K562 (cell line): Measurements from ENCODE around the gene MILR1. TPM values are rescaled to one million over a fixed set of nuclear protein-coding genes. Genes with fewer than 3 reads are reported as not detected.

ENCODE experiments used
- ATAC-seq: fragments of 200-7000 bp; cut with Tn5 transposase; 3 replicates; pipeline ENCODE4 v1.9.1; 2020; ENCODE audit warnings: moderate library complexity
- BruUV-seq: library from RNA; stranded (reverse); fragments of 400-500 nt; replicated peaks from 2 replicates; lab custom pipeline; 2021; lab: Mats Ljungman, UMichigan
- CTCF ChIA-PET: fragments of 300-600 bp; formaldehyde crosslinking; extraction: SDS; loops from one replicate; lab custom pipeline; 2021; ENCODE audit warnings: low intra/inter-chr PET ratio; lab: Yijun Ruan, JAX
- POLR2A ChIA-PET: fragments of 300-600, 350-650 bp; sonication (Branson Sonifier 250); formaldehyde crosslinking; extraction: SDS; loops from one replicate; lab custom pipeline; 2021; ENCODE audit warnings: antibody characterized with exemption, inconsistent platforms; lab: Yijun Ruan, JAX
- DNase-seq, 4 experiments: peaks; one replicate each; pipeline versions ENCODE4 v3.0.0 to v3.0.0-alpha.2; 2011 to 2018; ENCODE audit warnings: low spot score in 3 of 4, mixed read lengths in 3 of 4; ENCODE audit errors: extremely low read depth in 1 of 4
- FAIRE-seq: peaks from 2 replicates; lab custom pipeline; 2011; peaks lifted over from hg19 to GRCh38; lab: Jason Lieb, UNC
- H2AFZ ChIP-seq: 2 replicates; pipeline ENCODE4 v1.6.0; 2011; ENCODE audit warnings: low read depth, low read length, control low read depth, inconsistent platforms
- H3K27ac ChIP-seq: fragments of 200-600 bp; 3 replicates; pipeline ENCODE4 v1.8.0; 2011; ENCODE audit warnings: low read depth, mild to moderate bottlenecking, control low read depth, inconsistent platforms, low read length, moderate library complexity, mixed read lengths; ENCODE audit errors: extremely low read depth
- H3K27me3 ChIP-seq, 2 experiments: fragments of 300-600 bp in 1 of 2; 2 replicates in 1 of 2; 3 replicates in 1 of 2; pipeline versions ENCODE4 v1.6.0 to v1.8.0; 2011; ENCODE audit warnings: inconsistent platforms in 2 of 2, low read length in 2 of 2, mild to moderate bottlenecking in 1 of 2, mixed read lengths in 1 of 2, moderate library complexity in 1 of 2; ENCODE audit not compliant: control insufficient read depth in 2 of 2, insufficient read depth in 2 of 2
- H3K36me3 ChIP-seq: fragments of 300-600 bp; 3 replicates; pipeline ENCODE4 v1.8.0; 2011; ENCODE audit warnings: mild to moderate bottlenecking, low read length, inconsistent platforms; ENCODE audit not compliant: control insufficient read depth, insufficient read depth
- H3K4me1 ChIP-seq, 2 experiments: fragments of 200-600 bp in 1 of 2; replicated peaks in 1 of 2; 2 replicates in 1 of 2; 3 replicates in 1 of 2; pipeline versions ENCODE4 v1.5.1 to v1.8.0; 2011; ENCODE audit warnings: inconsistent platforms in 2 of 2, low read length in 2 of 2, mild to moderate bottlenecking in 1 of 2, mixed read lengths in 1 of 2, moderate library complexity in 1 of 2; ENCODE audit not compliant: control insufficient read depth in 2 of 2, insufficient read depth in 2 of 2
- H3K4me2 ChIP-seq: 2 replicates; pipeline ENCODE4 v1.6.1; 2011; ENCODE audit warnings: low read length, control low read depth, inconsistent platforms, mixed read lengths; ENCODE audit not compliant: insufficient read depth
- H3K4me3 ChIP-seq: fragments of 200-600 bp; sonication (generic), shearing (Covaris generic); 2 replicates; pipeline ENCODE4 v1.5.1; 2016; ENCODE audit warnings: control low read depth, inconsistent platforms
- H3K79me2 ChIP-seq: fragments of 200-600 bp; 3 replicates; pipeline ENCODE4 v1.8.0; 2011; ENCODE audit warnings: low read length, inconsistent platforms; ENCODE audit not compliant: control insufficient read depth, insufficient read depth
- H3K9ac ChIP-seq, 2 experiments: 2 replicates each; pipeline versions ENCODE4 v1.6.0 to v1.6.1; 2011; ENCODE audit warnings: low read depth in 2 of 2, low read length in 2 of 2, control low read depth in 1 of 2, inconsistent platforms in 1 of 2, mild to moderate bottlenecking in 1 of 2, mixed read lengths in 1 of 2; ENCODE audit not compliant: insufficient read depth in 1 of 2
- H3K9me1 ChIP-seq: one replicate; pipeline ENCODE4 v1.6.0; 2011; ENCODE audit warnings: inconsistent platforms, mild to moderate bottlenecking, low read length, moderate library complexity; ENCODE audit not compliant: control insufficient read depth, insufficient read depth
- H3K9me3 ChIP-seq: replicated peaks from 2 replicates; pipeline ENCODE4 v1.5.1; 2011; ENCODE audit warnings: low read depth, low read length, inconsistent platforms; ENCODE audit not compliant: control insufficient read depth, insufficient read depth
- H4K20me1 ChIP-seq: replicated peaks from 2 replicates; pipeline ENCODE4 v1.6.1; 2011; ENCODE audit warnings: low read length, inconsistent platforms, mixed read lengths; ENCODE audit not compliant: control insufficient read depth, insufficient read depth
- CCAR2 ChIP-seq: fragments of 200-400 bp; formaldehyde crosslinking; IDR thresholded peaks from 2 replicates; pipeline ENCODE4 v1.6.1; 2017; ENCODE audit warnings: mild to moderate bottlenecking, low read depth, low read length
- NFXL1 ChIP-seq: fragments of 450-650 bp; formaldehyde crosslinking; IDR thresholded peaks from 2 replicates; pipeline ENCODE4 v1.4.0; 2021; ENCODE audit warnings: mild to moderate bottlenecking
- NRF1 ChIP-seq, 2 experiments: fragments of 450-650 bp; IDR thresholded peaks in 1 of 2; conservative IDR thresholded peaks in 1 of 2; 2 replicates each; pipeline ENCODE4 v1.6.1; 2014; ENCODE audit warnings: mild to moderate bottlenecking in 2 of 2
- PBX2 ChIP-seq, 2 experiments: IDR thresholded peaks in 1 of 2; conservative IDR thresholded peaks in 1 of 2; 2 replicates each; pipeline ENCODE4 v1.6.1; 2016; ENCODE audit warnings: low read depth in 2 of 2, mild to moderate bottlenecking in 1 of 2, missing compliant biosample characterization in 1 of 2, missing genetic modification characterization in 1 of 2, moderate library complexity in 1 of 2
- PTBP1 ChIP-seq: fragments of 200-400 bp; formaldehyde crosslinking; IDR thresholded peaks from 2 replicates; pipeline ENCODE4 v1.6.1; 2017; ENCODE audit warnings: low read depth, low read length
- PYGO2 ChIP-seq: fragments of 450-650 bp; IDR thresholded peaks from 2 replicates; pipeline ENCODE4 v1.6.1; 2016; ENCODE audit warnings: mild to moderate bottlenecking, missing genetic modification characterization, moderate library complexity, missing compliant biosample characterization
- RFX7 ChIP-seq: fragments of 250-450 bp; sonication (Bioruptor Pico); IDR thresholded peaks from 2 replicates; pipeline ENCODE4 v1.5.1; 2021; ENCODE audit warnings: mild to moderate bottlenecking
- SREBF2 ChIP-seq: sonication (generic); formaldehyde crosslinking; IDR thresholded peaks from 2 replicates; pipeline ENCODE4 v1.4.0; 2020; ENCODE audit warnings: mild to moderate bottlenecking, missing genetic modification reagents
- ZNF140 ChIP-seq: fragments of 250-450 bp; sonication (Bioruptor Pico); IDR thresholded peaks from 2 replicates; pipeline ENCODE4 v1.8.0; 2021; ENCODE audit warnings: moderate library complexity, mild to moderate bottlenecking, inconsistent platforms
- ZNF146 ChIP-seq: IDR thresholded peaks from one replicate; pipeline ENCODE4 v1.6.1; 2018; ENCODE audit warnings: missing compliant biosample characterization; ENCODE audit not compliant: unreplicated experiment
- ZNF24 ChIP-seq: fragments of 450-650 bp; IDR thresholded peaks from 2 replicates; pipeline ENCODE4 v1.6.1; 2016
- ZNF583 ChIP-seq: fragments of 250-450 bp; sonication (Bioruptor Pico); IDR thresholded peaks from 2 replicates; pipeline ENCODE4 v1.4.0; 2020
- WGBS: fragments of 100-300 bp; shearing (Covaris generic); methylation state at CpG from one replicate; pipeline ENCODE4 v1.1.6; 2016; ENCODE audit warnings: low coverage, mixed read lengths; ENCODE audit not compliant: insufficient coverage; ENCODE audit errors: missing lambda C conversion rate; 5-methylcytosine and 5-hydroxymethylcytosine counted together
- in situ Hi-C: fragments of 300-500 bp; cut with MboI; formaldehyde crosslinking; loops from 4 replicates; pipeline ENCODE4 v1.15.0; 2018; ENCODE audit warnings: inconsistent platforms, mixed read lengths
- intact Hi-C: fragments of 100-400 bp; cut with micrococcal nuclease; formaldehyde crosslinking; loops from 2 replicates; pipeline ENCODE4 v1.14.2; 2022
- polyA plus RNA-seq, 8 experiments: library from polyadenylated mRNA; depleted of rRNA in 4 of 8; stranded (reverse) in 5 of 8; unstranded in 3 of 8; fragments of >200 nt; fragmentation: Nextera tagmentation in 2 of 8; fragmentation: Illumina TruSeq in 1 of 8; extraction: Ambion mirVana in 2 of 8; extraction: Trizol in 1 of 8; gene quantifications; 2 replicates each; pipeline versions ENCODE4 v1.2.1 to v1.2.3, GENCODE V29; 2011 to 2014; ENCODE audit warnings: inconsistent platforms in 1 of 8, missing spikeins in 1 of 8
- total RNA-seq, 7 experiments: library from RNA; depleted of rRNA in 6 of 7; stranded (reverse); fragments of >200 nt in 6 of 7; fragmentation: Illumina TruSeq in 2 of 7; extraction: Trizol in 2 of 7; gene quantifications; 2 replicates each; pipeline versions ENCODE4 v1.2.1 to v1.2.3, GENCODE V29; 2011 to 2021; ENCODE audit warnings: low replicate concordance in 1 of 7

Gene MILR1
- total and polyA plus RNA-seq, 9 of the 15 experiments (the other 6 are each of a cell fraction or from before 2014, with no cell fraction given): 3.8 to 14.1 (median 7.1) TPM

- TF ChIP-seq ZNF146 (CRISPR knock-in tag): no peak
- in situ Hi-C loops (no loop called here), intact Hi-C loops (no loop called here)
- no peaks in the 10 kb centered on the region for H3K9me3 ChIP-seq
- H3K27ac ChIP-seq: no peak overlapping the region
- H3K4me3 ChIP-seq: no peak overlapping the region
- CTCF ChIA-PET: no interaction called here
- FAIRE-seq (no peak), DNase-seq (no peak), ATAC-seq (no peak)
- no peak overlapping the region for H3K4me2 ChIP-seq
- POLR2A ChIA-PET: interaction anchor here (0.9 kb wide), 1 partner anchor 11 kb away, joined by 5 read pairs; no protein-coding TSS in a partner anchor
- no peaks in the 10 kb centered on the region for H3K27me3 ChIP-seq
- no peaks in the 10 kb centered on the region for H3K9me1 ChIP-seq
- H3K36me3 ChIP-seq: no peaks in the 10 kb centered on the region
- no peaks in the 10 kb centered on the region for H3K79me2 ChIP-seq
- 45% methylated on average over 1 of the region's 1 CpG for WGBS
- H3K4me1 ChIP-seq: no peaks in the 10 kb centered on the region
- H3K9ac ChIP-seq: no peak overlapping the region
- H4K20me1 ChIP-seq: no peaks in the 10 kb centered on the region
- no peak overlapping the region for H2AFZ ChIP-seq
- no TSS peak for BruUV-seq
Measured at GRCh38 chr17:64399767-64400156, 49.2 kb upstream of the MILR1 start.

GRCh38 chr17:64400642-64401041 lies 48.3 kb upstream of the MILR1 start:
- ChIA-PET CTCF (no interaction called here), POLR2A (no interaction called here)
- no peaks in the 10 kb centered on the region for H3K27me3 ChIP-seq
- intact Hi-C loops: no loop called here
- no peak overlapping the region for H3K4me2 ChIP-seq
- FAIRE-seq (no peak), DNase-seq (no peak), ATAC-seq (no peak)
- H3K36me3 ChIP-seq: no peaks in the 10 kb centered on the region
- H4K20me1 ChIP-seq: no peaks in the 10 kb centered on the region
- no peaks in the 10 kb centered on the region for H3K9me1 ChIP-seq
- H3K79me2 ChIP-seq: no peaks in the 10 kb centered on the region
- WGBS: 49% methylated on average over 7 of the region's 7 CpGs
- BruUV-seq: no TSS peak
- no peaks in the 10 kb centered on the region for H3K4me1 ChIP-seq
- no peak overlapping the region for H3K4me3 ChIP-seq
- H3K27ac ChIP-seq: no peak overlapping the region
- H3K9me3 ChIP-seq: no peaks in the 10 kb centered on the region
- H2AFZ ChIP-seq: no peak overlapping the region
- H3K9ac ChIP-seq: no peak overlapping the region
- TF ChIP-seq SREBF2 (no peak), CCAR2 (no peak), ZNF583 (CRISPR knock-in tag) (no peak), PYGO2 (tag) (no peak), RFX7 (CRISPR knock-in tag) (no peak), PTBP1 (no peak), NFXL1 (no peak), NRF1 (conservative IDR thresholded peaks at IDR 0.05 in 1 of 2, IDR thresholded peaks at IDR 0.05 in 1 of 2) (no peak), PBX2 (CRISPR knock-in tag; IDR thresholded peaks at IDR 0.05; ENCODE audit: low read depth) (no peak), PBX2 (tag; conservative IDR thresholded peaks at IDR 0.05; ENCODE audit: low read depth) (no peak), ZNF140 (CRISPR knock-in tag) (no peak), ZNF24 (no peak)
- in situ Hi-C loops: no loop called here
